NCI-H345 (cell line): Measurements from ENCODE around the gene ANKS1A.

ENCODE experiments used
- DNase-seq: peaks from one replicate; lab custom pipeline; 2025; lab: John Stamatoyannopoulos, UW

Gene ANKS1A

DNA sequence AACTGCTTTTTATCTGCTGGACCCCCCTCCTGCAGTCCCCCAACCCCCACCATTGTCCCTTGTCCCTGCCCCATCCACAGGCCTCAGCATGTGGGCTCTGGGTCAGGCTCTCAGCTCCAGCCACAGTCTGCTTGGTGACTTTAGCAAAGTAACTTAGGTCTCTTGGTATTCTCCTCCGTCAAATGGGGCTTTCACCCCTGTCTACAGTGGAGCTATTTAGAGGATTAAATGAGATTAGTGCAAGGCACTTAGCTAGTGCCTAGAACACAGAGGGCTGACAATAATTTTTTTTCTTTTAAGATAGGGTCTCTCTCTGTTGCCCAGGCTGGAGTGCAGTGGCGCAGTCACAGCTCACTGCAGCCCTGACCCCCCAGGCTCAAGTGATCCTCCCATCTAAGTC, 180.2 kb downstream of the ANKS1A start:
- DNase-seq: no peak

DNA sequence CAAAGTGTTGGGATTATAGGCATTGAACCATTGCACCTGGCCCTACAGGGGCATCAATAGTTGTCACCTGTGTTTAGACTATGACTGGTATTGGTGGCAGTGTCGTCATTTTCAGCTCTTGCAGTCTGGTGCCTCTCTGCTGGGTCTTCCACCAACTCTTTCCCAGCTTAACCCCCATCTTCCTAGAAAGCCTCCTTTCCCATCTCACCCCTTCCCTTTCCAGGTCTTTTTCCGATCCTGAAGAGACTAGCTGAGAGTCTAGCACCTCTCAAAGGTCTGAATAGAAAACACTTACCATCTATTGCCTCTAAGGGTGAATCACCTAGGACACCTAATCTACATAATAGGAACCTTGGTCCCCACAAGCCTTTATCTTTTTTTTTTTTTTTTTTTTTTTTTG, 181.1 kb downstream of the ANKS1A start:
- no peak for DNase-seq

DNA sequence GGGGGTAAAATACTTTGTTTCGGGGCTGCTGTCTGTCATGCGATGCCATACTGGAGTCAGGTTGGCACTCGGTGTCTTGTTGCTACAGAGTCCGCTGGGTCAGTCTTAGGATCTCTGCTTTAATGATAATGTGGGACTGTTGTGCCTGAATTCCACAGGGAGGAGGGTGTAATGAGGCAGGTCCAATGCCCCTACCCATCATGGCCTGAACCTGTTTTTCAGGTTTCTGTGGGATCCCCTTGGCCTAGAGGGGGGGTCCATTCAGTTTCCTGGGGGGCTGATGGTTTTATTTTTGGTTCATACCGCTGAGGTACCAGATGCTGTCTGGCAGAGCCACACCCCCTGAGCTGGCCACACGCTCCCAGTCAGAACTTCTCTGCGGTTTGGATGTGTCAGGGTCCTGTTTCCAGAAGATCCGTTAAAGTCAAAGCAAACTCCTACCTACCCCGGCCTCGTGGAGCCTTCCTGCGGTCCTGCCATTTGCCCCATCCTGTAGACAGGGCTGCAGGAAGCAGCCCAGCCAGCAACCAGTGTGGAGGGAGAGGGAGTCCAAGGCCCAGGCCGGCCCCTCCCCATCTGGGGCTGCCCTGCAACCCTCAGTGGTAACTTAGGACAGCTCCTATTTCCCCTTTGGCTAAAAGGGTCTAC, 182.4 kb downstream of the ANKS1A start:
- DNase-seq: no peak

DNA sequence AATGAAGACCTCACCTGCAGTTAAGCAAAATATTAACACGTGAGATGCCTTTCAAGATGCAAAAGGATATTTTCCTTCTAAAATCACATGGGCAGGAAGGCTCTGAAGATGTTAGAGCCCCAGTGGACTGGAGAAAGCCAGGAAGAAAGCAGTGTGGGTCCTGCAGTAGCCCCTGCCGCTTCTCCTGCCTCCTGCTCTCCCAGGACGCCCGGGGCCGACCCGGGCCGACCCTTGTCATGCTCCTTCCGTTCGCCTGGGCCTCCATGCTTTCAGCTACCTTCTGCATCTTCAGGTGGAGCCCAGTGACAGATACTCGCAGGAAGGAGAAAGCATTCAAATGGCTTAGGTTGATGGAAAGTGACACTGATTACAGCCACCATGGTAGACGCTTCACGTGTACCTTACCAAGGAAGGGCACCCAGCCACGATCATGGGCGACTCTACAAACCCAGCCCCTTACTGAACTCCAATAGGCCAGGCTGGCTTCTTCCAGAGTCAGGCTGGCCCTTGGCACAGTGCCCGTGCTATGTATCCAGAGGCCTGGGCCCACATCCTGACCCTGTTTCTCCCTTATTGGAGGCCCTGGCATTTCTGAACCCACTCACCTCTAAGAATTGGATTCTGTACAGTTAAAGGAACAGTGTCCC, 183.1 kb downstream of the ANKS1A start:
- DNase-seq: no peak

DNA sequence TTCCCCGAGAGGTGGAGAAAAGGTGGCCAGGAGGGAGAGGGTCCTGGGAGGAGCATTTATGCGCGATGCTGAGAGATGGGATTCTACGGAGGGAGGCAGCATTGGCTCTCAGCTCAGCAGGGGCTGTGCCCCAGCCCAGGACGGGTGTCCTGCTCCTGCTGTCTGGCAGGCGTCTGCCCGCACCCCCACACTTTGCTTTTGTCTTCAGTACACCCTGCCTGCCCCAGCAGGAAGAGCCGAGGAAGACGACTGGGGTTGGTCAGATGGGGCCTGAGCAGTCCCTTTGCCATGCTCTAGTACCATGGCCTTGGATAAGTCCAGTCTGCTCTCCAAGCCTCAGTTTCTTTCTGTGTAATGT, 183.6 kb downstream of the ANKS1A start:
- no peak for DNase-seq

DNA sequence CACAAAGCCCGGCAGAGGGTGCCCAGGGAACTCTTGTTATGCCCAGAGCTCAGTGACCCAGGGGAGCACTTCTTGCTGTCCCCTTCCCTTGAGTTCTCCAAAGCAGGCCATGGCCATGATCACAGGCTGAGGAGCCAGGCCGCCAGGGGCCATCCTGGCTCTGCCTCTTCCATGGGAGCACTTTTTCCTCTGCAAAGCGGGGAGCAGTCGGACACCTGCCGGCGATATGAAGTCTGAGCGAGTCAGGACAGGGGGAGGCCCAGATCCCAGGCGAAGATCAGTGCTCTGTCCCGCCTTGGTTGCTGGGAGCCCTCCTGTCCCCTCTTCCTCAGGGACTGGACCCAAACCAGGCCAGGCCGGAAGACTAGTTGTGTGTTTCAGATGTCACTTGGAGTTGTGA, 184.2 kb downstream of the ANKS1A start:
- no peak for DNase-seq

DNA sequence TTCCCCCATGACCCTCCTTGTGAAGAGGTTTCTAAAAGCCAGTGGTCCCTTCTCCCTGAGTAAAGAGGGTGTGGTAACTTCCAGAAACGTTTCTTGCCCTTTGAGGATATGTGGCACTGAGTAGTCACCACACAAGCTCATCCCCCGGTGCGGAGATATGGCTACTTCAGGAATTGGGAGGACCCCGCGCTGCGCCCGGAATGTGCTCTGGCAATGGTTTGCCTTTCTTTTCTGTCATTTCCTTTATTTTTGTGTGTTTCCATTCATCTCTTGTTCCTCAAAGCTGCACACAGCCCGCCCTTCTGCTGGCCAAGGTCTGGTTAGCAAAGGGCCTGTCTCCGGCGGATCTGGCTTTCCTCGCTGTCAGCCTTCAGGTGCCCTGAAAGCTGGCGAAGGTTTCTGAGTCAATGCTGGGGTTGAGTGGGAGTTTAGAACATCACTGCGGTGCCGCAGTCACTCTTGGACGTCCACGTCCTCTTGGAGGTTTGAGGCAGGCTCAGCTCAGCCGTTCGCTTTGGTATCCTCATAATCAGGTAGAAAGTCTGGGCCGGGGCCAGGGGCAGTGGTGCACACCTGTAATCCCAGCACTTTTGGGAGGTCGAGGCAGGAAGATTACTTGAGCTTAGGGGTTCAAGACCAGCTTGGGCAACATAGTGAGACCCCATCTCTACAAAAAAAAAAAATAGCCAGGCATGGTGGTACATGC, 184.9 kb downstream of the ANKS1A start:
- DNase-seq: no peak

DNA sequence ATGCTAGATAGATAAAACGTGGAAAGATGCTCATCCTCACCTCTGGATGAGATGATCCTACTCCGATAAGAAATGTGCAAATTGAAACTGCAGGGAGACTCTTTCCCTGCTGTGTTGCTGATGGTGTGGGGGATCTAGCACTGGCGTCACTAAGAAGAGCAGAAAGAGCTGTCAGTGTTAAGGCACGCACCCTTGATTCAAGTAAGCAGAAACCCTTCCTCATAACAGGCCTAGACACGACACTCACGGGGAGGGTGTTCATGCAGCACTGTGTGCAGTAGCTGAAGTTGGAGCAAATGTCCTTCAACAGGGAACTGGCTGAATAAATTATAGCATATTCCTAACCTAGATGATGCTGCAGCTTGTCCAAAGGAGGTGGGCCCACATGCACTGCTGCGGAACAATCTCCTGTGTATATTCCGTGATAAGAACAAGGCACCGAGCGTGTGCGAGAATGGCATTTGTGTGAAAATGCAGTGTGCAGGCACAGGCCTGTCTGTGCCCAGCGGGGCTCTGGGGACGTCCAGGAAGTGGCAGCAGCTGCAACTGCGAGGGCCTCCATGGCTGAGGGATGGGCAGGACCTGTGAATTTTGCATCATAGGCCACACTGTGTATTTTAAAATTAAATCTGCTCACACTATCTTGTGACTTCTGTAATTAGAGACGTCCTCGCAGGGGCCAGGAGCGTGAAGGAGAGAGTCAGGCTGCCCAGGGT, 188.1 kb downstream of the ANKS1A start:
- peak; percentile 80 for DNase-seq

DNA sequence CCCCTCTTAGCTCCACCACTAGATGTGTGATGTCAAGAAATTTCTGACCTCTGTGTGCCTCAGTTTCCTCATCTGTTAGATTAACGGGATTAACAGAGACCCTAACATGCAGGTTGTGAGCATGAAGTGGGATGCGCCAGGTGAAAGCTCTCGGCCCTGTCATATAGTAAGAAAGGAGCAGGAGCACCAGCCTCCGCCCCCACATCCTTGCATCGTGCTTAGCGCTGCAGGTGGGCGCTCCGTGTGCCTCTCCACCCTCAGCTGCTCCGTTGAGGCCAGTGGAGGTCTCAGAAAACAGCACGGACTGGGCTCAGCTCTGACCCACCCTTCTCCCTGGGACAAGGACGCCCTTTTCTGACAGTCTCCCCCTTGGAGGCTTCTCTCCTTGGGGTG, 188.7 kb downstream of the ANKS1A start:
- no peak for DNase-seq

DNA sequence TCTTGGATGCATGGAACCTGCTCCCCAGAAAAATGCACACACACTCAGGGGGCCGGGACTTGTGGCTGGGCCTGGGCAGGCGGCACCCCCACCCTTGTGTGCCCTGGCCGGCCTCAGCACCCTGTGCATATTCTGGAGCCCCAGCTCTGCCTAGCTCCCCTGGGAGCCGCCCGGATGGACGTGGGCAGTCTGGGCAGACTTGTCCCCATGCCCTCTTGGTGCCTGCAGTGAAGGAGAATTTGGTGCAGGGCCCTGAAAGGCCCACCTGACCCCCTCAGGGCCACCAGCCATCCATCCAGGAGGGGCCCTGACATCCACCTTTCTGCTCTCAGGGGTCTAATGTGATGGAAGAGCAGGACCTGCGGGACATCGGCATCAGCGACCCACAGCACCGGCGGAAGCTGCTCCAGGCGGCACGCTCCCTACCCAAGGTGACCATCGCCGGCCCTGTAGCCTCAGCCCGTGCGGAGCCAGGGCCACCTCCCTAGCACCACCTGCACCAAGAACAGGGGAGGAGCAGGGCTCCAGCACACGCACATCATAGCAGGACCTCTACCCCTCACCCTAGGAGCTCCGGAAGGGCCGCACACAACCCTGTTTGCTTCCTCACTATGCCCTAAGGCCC, 189.3 kb downstream of the ANKS1A start:
- no peak for DNase-seq

DNA sequence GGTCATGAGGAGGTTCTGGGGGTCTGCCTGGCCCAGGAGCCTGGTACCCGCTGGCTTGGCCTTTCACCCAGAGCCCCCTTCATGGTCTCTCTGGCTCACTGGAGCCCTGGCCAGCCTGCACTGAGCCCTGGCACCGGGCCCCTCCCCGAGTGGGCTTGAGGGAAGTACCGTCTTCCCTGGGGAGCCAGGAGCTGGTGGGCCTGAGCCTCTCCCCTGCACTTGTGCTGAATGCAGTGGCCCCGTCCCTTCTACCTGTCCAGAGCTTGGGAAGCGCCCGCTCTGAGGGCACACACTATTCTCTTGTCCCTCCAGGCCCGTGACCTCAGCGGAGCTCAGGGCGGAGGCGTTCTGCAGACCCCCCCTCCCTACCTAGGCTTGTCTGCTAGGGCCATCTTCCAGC, 189.8 kb downstream of the ANKS1A start:
- DNase-seq: no peak

DNA sequence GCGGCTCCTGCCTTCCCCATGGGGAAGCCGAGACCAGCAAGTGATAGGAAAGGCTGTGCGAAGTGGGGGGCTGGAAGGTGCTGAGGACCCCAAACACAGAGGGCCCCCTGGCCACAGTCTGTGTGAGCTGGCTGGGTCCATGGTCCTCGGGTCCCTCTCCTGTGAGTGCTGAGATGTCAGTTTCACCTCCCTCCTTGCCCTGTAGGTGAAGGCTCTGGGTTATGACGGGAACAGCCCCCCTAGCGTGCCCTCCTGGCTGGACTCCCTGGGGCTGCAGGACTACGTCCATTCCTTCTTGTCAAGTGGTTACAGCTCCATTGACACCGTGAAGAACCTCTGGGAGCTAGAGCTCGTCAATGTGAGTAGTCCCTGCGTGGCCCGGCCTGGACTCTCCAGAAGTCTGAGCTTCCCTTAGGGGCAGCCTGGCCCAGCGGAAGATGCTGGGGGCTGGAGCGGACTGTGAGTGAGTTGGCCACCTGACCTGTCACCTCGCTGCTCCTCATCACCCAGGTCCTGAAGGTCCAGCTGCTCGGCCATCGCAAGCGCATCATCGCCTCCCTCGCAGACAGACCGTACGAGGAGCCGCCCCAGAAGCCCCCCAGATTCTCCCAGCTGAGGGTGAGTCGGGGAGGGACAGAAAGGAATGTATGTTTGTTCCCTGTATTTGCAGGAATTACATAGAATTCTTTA, 190.4 kb downstream of the ANKS1A start:
- no peak for DNase-seq

DNA sequence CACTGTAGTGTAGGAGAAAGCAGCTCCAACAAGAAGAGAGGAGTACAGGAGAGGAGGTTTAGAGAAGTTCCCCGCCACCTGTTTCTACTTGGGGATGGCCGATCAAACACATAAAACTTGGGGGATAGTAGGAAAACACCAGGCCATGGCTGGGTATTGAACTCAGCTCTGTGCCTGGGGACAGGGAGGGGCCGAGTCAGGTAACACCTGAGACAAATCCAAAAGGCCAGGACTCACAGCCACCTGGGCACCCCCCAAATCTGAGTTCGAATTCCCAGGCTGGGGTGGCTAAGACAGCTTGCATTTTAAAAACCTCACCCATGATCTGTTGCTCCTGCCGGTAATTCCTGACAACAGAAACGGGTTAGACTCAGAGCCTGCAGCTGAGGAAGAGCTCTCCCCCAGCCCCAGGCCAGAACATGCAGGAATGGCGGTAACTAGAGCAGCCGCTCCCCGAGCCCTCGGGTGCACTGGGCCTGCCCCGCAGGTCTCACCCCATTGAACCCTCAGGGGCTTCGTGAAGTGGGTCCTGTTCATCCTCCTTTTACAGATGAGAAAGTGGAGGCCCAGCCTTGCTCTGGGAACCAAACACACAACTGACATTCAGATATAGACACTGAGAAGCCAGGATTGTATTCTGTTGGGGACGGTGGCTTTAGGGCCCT, 191.1 kb downstream of the ANKS1A start:
- no peak for DNase-seq

DNA sequence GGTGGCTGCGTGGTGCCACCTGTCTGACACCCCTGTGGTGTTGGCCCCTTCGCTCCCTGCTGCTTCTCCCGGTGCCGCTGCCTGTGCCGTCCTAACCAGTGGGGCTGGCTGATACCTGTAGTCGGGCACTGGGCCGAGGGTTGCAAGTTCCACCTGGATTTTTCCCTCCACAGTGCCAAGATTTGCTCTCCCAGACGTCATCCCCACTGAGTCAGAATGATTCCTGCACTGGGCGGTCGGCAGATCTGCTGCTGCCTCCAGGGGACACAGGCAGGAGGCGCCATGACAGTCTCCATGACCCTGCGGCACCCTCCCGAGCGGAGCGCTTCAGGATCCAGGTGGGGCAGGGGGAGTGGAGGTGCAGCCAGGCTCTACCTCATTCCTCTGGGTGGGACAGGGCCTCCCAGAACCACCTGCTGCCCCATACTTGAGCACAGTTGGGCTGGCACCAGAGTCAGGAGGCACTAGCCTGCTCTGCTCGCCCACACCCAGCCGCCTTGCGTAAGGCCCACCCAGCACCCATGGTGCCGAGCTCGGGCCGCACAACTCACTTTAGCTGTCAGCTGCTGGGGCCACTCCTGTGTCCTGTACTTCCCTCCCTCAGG, 191.9 kb downstream of the ANKS1A start:
- no peak for DNase-seq

DNA sequence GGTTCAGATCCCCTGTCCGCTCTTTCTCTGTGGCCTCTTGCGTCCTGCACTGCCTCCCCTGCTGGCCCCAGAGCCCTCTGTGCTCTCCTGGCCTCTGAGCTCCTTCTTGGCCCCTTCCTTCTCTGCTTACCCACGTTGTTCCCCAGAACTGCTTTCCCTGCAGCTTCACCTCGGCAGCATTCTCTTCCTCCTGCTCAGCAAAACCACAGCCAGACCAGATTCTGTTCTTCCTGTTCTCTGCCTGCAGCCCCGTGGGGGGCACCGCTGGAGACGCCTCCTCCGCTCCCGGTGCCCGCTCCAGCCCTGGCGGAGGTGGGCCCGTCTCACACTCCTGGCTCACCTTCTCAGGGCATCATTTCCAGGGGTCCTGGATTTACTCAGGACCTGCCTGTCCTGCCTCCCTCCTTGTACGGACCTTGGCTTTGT, 192.4 kb downstream of the ANKS1A start:
- no peak for DNase-seq

DNA sequence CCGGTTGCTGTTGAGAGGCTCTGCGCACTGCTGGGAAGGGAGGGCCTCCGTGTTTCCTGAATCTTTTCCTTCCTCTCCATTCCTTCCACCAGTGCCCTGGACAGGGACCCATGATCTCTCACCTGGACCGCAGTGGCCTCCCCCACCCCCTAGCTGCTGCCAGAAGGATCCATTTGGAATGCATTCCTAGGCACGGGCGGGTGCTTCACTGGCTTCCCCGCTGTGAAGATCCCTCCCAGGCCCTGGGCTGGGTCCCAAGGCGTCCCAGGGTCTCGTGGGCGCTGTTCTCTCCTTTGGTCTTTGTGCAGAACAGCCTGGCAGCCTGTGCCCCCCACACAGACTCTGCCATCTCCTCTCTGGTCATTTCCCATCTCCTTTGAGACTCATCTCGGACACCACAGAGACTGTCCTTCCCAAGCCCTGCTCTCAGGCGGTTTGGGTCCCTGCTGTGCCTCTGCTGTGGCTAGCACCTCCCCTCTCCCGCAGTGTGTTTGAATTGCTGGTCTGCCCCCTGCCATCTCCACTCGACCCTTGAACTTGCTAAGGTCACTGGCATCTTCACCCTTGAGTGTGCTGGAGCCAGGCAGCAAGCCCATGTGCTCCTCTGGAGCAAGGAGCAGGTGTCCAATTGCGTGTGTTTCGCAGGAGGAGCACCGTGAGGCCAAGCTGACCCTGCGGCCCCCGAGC, 193.1 kb downstream of the ANKS1A start:
- DNase-seq: no peak

DNA sequence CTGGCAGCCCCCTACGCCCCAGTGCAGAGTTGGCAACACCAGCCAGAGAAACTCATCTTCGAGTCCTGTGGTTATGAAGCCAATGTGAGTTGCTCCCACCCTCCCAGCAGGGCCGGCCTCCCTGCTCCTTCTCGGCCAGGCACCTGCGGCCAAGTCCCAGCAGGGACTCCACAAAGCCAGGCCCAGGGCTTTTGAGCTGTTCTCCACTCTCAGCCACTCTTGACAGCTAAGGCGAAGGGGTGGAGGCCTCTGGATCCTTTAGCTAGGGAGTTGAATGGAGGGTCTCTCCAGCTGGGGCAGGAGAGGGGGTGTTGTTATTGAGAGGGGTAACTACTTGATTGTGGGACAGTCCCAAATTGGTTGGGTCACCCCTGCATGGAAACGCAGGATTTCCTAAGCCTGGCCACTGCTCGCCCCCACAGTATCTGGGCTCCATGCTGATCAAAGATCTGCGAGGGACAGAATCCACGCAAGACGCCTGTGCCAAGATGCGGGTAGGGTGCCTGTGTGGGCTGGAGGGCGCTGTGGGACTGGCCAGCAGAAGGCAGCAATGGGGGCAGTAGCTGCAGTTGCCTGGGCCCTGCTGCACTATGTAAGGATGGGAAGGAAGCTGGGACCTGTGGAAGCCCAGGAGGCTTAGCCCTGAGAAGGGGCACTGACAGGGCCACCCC, 193.8 kb downstream of the ANKS1A start:
- no peak for DNase-seq

DNA sequence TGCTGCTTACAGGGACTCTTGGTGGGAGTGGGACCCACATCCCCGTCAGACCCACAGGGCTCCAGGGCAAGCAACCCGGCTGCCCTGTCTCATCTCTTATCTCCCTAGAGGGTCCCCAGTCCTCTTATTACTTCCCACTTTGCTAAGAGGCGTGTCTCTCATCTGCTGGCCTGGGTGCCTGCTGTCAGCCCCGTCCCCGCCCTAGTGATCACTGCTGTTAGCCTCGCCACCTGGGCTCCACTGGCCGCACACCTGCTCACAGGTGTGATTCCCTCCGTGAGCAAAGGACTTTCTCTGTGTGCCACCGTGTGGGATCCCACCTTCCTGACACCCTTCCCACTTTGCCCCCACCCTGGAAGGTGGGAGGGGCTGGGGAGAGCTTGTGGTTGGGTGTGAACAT, 194.5 kb downstream of the ANKS1A start:
- DNase-seq: no peak

DNA sequence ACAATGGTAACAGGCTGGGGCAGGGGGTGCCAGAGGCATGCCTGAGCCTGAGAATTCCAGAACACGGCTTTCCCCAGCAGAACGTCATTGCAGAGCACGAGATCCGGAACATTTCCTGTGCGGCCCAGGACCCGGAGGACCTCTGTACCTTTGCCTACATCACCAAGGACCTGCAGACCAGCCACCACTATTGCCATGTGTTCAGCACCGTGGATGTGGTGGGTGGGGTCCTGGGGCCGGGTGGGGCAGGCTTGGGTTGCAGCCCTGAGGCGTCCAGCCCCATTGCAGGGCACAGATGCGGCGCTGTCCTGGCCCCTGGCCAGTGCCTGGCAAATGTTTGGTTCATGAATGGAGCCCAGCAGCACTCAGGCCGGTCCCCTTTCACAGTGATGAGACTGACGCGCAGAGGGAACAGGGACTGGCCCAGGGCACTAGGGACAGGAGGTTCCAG, 195.0 kb downstream of the ANKS1A start:
- DNase-seq: no peak
